ENCODE data around the gene FAM131C.

DNA sequence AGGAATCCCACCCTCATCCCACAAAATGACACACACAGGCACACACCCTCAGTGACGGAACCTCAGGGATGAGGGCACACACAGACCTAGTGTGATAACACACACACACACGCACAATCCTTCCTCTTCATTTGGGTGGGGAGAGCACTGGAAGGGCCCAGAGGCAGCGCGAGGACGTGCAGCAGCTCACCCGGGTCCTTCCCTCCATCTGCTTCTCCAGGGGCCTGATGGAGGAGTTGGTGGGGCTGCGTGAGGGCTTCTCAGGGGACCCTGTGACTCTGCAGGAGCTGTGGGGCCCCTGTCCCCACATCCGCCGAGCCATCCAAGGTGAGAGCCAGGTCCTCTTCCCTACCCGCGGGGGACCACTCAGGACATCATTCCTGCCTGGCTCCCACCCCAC lies 51.1 kb downstream of the FAM131C start:
- TF ChIP-seq, protein P1, sequence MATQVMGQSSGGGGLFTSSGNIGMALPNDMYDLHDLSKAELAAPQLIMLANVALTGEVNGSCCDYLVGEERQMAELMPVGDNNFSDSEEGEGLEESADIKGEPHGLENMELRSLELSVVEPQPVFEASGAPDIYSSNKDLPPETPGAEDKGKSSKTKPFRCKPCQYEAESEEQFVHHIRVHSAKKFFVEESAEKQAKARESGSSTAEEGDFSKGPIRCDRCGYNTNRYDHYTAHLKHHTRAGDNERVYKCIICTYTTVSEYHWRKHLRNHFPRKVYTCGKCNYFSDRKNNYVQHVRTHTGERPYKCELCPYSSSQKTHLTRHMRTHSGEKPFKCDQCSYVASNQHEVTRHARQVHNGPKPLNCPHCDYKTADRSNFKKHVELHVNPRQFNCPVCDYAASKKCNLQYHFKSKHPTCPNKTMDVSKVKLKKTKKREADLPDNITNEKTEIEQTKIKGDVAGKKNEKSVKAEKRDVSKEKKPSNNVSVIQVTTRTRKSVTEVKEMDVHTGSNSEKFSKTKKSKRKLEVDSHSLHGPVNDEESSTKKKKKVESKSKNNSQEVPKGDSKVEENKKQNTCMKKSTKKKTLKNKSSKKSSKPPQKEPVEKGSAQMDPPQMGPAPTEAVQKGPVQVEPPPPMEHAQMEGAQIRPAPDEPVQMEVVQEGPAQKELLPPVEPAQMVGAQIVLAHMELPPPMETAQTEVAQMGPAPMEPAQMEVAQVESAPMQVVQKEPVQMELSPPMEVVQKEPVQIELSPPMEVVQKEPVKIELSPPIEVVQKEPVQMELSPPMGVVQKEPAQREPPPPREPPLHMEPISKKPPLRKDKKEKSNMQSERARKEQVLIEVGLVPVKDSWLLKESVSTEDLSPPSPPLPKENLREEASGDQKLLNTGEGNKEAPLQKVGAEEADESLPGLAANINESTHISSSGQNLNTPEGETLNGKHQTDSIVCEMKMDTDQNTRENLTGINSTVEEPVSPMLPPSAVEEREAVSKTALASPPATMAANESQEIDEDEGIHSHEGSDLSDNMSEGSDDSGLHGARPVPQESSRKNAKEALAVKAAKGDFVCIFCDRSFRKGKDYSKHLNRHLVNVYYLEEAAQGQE (IDR thresholded peaks at IDR 0.05; ENCODE audit: insufficient replicate concordance, low read depth) = no peak
- TF ChIP-seq GABPA (IDR thresholded peaks at IDR 0.05; ENCODE audit: low read depth) (no peak), POLR2AphosphoS5 (IDR thresholded peaks at IDR 0.05; ENCODE audit: low read depth) (no peak), SPI1 (IDR thresholded peaks at IDR 0.05; ENCODE audit: borderline replicate concordance, low read depth) (no peak)
- TF ChIP-seq, protein P2, sequence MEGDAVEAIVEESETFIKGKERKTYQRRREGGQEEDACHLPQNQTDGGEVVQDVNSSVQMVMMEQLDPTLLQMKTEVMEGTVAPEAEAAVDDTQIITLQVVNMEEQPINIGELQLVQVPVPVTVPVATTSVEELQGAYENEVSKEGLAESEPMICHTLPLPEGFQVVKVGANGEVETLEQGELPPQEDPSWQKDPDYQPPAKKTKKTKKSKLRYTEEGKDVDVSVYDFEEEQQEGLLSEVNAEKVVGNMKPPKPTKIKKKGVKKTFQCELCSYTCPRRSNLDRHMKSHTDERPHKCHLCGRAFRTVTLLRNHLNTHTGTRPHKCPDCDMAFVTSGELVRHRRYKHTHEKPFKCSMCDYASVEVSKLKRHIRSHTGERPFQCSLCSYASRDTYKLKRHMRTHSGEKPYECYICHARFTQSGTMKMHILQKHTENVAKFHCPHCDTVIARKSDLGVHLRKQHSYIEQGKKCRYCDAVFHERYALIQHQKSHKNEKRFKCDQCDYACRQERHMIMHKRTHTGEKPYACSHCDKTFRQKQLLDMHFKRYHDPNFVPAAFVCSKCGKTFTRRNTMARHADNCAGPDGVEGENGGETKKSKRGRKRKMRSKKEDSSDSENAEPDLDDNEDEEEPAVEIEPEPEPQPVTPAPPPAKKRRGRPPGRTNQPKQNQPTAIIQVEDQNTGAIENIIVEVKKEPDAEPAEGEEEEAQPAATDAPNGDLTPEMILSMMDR (IDR thresholded peaks at IDR 0.05; ENCODE audit: insufficient read depth, low read length) = no peak
